Epithelial cell of alveolus of lung (primary cell): Measurements from ENCODE around the gene SKIC3. TPM values are rescaled to one million over a fixed set of nuclear protein-coding genes. Genes with fewer than 3 reads are reported as not detected.

Experiments used
- total RNA-seq: library from RNA; depleted of rRNA; stranded (reverse); fragments of >200 nt; gene quantifications from 2 replicates; pipeline ENCODE4 v1.2.1, GENCODE V29; 2015

Gene SKIC3
- total RNA-seq = 36.7 and 45.3 TPM in 2 replicates

DNA sequence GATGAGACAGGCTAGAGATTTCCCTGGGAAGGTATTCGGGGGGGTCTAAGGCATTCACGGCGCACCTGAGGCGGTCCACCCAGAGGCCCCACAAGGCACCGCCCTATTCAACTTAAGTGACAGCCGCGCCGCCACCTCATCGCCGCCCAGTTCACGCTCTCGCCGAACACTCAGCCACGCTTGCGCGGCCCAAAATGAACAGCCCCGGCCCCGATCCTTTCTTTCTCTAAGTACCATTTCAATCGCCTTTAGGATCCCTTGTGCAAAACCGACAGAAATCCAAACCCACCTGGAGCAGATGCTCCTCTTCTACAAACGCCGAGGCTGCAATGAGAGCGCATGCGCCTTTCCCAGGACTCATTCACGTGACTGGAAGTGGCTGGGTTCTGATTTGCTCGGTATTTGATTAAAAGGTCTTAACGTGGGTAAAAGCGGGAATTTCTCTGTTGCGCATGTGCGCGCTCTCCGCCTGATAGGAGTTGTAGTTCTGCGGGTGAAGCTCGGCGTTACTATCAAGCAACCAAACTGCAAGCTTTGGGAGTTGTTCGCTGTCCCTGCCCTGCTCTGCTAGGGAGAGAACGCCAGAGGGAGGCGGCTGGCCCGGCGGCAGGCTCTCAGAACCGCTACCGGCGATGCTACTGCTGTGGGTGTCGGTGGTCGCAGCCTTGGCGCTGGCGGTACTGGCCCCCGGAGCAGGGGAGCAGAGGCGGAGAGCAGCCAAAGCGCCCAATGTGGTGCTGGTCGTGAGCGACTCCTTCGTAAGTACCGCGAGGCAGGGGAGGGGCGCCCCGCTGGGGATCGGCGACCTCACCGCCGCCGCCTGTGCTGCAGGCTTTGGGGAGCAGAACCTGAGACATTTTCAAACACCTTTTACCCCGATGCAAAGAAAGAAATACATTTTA is at the start of gene SKIC3, which contains the start of gene ARSK:
Gene SKIC3 (minus strand): TSS at position 331 of the 902 bp plus-strand sequence. CDS start 7,827 bp downstream, outside the sequence.
Gene ARSK (plus strand): TSS at position 455 of the 902 bp plus-strand sequence. CDS start 178 bp downstream, at position 633.

Other genes with a start within 250 kb of the SKIC3 start
- gene FAM81B, start 163.6 kb downstream of the SKIC3 start, total RNA-seq = not detected in 2 replicates
- 11.1 and 14.9 TPM in 2 replicates for gene ARSK, start 124 bp upstream of the SKIC3 start, total RNA-seq
- gene GPR150, start 65.1 kb upstream of the SKIC3 start, total RNA-seq = 0.80 and 1.0 TPM in 2 replicates
- 1.3 and 7.1 TPM in 2 replicates for gene RFESD, start 91.8 kb upstream of the SKIC3 start, total RNA-seq
- not detected in 2 replicates for gene SPATA9, start 128.0 kb upstream of the SKIC3 start, total RNA-seq
- gene RHOBTB3, start 176.4 kb upstream of the SKIC3 start, total RNA-seq = 117 and 224 TPM in 2 replicates